GM12892 (cell line): ENCODE results near the gene SPAG8.

ENCODE experiments used
- POLR2A ChIP-seq: IDR thresholded peaks from 2 replicates; pipeline ENCODE4 v1.6.1; 2011; ENCODE audit warnings: low read depth, low read length, control low read depth
- POLR2AphosphoS5 ChIP-seq: IDR thresholded peaks from 2 replicates; pipeline ENCODE4 v1.6.1; 2011; ENCODE audit warnings: low read depth, low read length, control low read depth

GRCh38 chr9:35835766-35836165 lies 23.7 kb upstream of the SPAG8 start:
- TF ChIP-seq POLR2AphosphoS5 (no peak), POLR2A (no peak)
